Measurements from ENCODE around the gene SCN8A.
"Not testable (repeated sequence)": the region's sequence is repeated elsewhere in the genome, so short reads cannot be mapped to it uniquely, and the experiment has no call there.

Gene SCN8A

DNA sequence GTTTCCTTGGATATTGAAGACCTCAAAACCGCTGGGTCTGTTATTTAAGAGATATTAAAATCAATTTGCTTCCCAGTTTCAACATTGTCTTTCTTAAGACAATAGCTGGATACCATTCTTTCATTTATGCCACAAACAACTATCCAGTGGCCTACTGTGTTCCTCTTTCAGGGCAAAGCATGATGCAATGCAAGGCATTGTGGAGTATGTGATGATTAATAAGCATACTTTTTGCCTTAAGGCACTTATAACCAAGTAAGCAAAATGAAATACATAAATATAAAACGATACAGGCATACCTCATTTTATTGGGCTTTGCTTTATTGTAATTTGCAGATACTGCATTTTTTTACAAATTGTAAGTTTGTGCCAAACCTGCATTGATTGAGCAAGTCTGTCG is 45.5 kb downstream of the SCN8A start:
- H3K36me3 ChIP-seq, result no peaks in the 10 kb centered on the region
- H3K27ac ChIP-seq, result no peak overlapping the region
- TF ChIP-seq, protein P1, sequence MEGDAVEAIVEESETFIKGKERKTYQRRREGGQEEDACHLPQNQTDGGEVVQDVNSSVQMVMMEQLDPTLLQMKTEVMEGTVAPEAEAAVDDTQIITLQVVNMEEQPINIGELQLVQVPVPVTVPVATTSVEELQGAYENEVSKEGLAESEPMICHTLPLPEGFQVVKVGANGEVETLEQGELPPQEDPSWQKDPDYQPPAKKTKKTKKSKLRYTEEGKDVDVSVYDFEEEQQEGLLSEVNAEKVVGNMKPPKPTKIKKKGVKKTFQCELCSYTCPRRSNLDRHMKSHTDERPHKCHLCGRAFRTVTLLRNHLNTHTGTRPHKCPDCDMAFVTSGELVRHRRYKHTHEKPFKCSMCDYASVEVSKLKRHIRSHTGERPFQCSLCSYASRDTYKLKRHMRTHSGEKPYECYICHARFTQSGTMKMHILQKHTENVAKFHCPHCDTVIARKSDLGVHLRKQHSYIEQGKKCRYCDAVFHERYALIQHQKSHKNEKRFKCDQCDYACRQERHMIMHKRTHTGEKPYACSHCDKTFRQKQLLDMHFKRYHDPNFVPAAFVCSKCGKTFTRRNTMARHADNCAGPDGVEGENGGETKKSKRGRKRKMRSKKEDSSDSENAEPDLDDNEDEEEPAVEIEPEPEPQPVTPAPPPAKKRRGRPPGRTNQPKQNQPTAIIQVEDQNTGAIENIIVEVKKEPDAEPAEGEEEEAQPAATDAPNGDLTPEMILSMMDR (IDR thresholded peaks at IDR 0.05; ENCODE audit: low read depth, low read length), result no peak
- H3K9me3 ChIP-seq (ENCODE audit: severe bottlenecking), result no peaks in the 10 kb centered on the region
- H3K27me3 ChIP-seq (ENCODE audit: insufficient read depth, low read depth, severe bottlenecking), result no peaks in the 10 kb centered on the region
- no peak overlapping the region for H3K4me3 ChIP-seq (ENCODE audit: low read depth, low read length)
- DNase-seq, result no peak

DNA sequence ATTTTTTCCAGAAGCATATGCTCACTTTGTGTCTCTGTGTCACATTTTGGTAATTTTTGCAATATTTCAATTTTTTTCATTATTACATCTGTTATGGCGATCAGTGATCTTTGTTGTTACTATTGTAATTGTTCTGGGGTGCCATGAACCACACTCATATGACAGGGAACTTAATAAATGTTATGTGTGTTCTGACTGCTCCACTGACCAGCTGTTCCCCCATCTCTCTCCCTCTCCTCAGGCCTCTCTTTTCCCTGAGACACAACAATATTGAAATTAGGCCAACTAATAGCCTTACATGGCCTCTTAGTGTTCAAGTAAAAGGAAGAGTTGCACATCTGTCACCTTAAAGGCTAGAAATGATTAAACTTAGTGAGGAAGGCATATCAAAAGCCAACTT is 46.0 kb downstream of the SCN8A start:
- Histone ChIP-seq H3K4me3 (ENCODE audit: low read depth, low read length) (no peak overlapping the region), H3K27me3 (ENCODE audit: insufficient read depth, low read depth, severe bottlenecking) (no peaks in the 10 kb centered on the region), H3K36me3 (no peaks in the 10 kb centered on the region), H3K27ac (no peak overlapping the region), H3K9me3 (ENCODE audit: severe bottlenecking) (no peaks in the 10 kb centered on the region)
- no peak for DNase-seq
- TF ChIP-seq, protein P1 (IDR thresholded peaks at IDR 0.05; ENCODE audit: low read depth, low read length), result no peak

DNA sequence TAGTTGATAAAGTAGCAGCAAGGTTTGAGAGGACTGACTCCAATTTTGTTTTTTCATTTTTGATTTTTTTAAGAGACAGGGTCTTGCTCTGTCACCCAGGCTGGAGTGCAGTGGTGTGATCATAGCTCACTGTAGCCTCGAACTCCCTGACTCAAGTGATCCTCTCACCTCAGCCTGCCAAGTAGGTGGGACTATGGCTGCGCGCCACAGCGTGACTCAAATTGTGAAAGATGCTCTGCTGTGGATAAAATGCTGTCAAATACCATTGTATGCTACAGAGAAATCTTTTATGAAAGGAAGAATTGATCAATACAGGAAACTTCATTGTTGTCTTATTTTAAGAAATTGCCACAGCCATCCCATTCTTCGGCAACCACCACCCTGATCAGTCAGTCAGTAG is 48.3 kb downstream of the SCN8A start:
- Histone ChIP-seq H3K27me3 (ENCODE audit: insufficient read depth, low read depth, severe bottlenecking) (no peaks in the 10 kb centered on the region), H3K27ac (no peak overlapping the region), H3K9me3 (ENCODE audit: severe bottlenecking) (no peaks in the 10 kb centered on the region), H3K4me3 (ENCODE audit: low read depth, low read length) (no peak overlapping the region), H3K36me3 (no peaks in the 10 kb centered on the region)
- TF ChIP-seq, protein P1 (IDR thresholded peaks at IDR 0.05; ENCODE audit: low read depth, low read length), result no peak
- DNase-seq, result no peak

DNA sequence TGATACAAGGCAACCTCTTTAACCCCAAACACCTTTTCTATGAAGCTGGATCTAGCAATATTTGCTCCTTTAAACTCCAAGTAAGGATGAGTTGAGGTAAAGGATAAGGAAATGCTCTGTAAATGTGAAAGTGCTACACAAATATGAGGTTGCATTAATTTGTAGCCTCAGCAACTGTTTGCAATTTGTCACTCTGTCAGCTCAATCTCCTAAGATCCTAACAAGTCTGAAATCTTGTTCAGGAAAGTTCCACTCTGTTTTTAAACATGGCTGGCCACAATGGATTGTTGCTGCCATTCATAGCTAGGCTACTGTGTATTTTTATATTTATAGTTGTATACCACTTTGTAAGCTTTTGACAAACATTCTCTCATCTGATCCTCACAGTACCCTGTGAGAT is 51.3 kb downstream of the SCN8A start:
- Histone ChIP-seq H3K4me3 (ENCODE audit: low read depth, low read length) (no peak overlapping the region), H3K27ac (no peak overlapping the region), H3K9me3 (ENCODE audit: severe bottlenecking) (no peaks in the 10 kb centered on the region), H3K27me3 (ENCODE audit: insufficient read depth, low read depth, severe bottlenecking) (no peaks in the 10 kb centered on the region), H3K36me3 (no peaks in the 10 kb centered on the region)
- TF ChIP-seq, protein P1 (IDR thresholded peaks at IDR 0.05; ENCODE audit: low read depth, low read length), result no peak
- DNase-seq, result no peak

DNA sequence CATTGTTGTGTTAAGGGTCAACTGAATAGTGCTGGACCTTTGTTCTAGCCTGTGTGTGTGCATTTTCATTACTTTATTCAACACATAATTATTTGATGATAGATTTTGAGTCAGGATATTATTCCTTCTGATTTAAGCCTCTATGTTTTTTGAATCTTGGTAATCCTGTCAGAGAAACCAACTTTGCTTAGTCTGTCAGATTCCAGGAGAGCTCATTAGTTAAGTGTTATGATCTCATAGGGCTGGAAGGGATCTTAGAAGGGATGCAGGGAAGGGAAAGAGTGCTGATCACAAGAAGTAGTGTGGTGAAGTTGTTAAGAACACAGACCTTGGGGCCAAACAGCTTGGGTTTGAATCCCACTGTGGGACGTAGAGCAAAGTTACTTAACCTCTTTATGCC is 52.9 kb downstream of the SCN8A start:
- Histone ChIP-seq H3K27me3 (ENCODE audit: insufficient read depth, low read depth, severe bottlenecking) (no peaks in the 10 kb centered on the region), H3K4me3 (ENCODE audit: low read depth, low read length) (no peak overlapping the region), H3K9me3 (ENCODE audit: severe bottlenecking) (no peaks in the 10 kb centered on the region), H3K27ac (no peak overlapping the region), H3K36me3 (no peaks in the 10 kb centered on the region)
- TF ChIP-seq, protein P1 (IDR thresholded peaks at IDR 0.05; ENCODE audit: low read depth, low read length), result no peak
- DNase-seq, result no peak

DNA sequence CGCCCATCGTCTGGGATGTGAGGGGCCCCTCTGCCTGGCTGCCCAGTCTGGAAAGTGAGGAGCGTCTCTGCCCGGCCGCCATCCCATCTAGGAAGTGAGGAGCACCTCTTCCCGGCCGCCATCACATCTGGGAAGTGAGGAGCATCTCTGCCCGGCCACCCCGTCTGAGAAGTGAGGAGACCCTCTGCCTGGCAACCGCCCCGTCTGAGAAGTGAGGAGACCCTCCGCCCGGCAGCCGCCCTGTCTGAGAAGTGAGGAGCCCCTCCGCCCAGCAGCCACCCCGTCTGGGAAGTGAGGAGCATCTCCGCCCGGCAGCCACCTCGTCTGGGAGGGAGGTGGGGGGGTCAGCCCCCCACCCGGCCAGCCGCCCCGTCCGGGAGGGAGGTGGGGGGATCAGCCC is 53.7 kb downstream of the SCN8A start:
- not testable (repeated sequence) for H3K27me3 ChIP-seq (ENCODE audit: insufficient read depth, low read depth, severe bottlenecking); H3K4me3 ChIP-seq (ENCODE audit: low read depth, low read length); H3K9me3 ChIP-seq (ENCODE audit: severe bottlenecking); DNase-seq; H3K36me3 ChIP-seq; H3K27ac ChIP-seq
